HEK293 (cell line): ENCODE measurements around the gene RBM27.

Experiments
- CTCF ChIA-PET: fragments of 350-600 bp; formaldehyde crosslinking; extraction: SDS; loops from one replicate; lab custom pipeline; 2021; ENCODE audit warnings: antibody characterized with exemption; lab: Yijun Ruan, JAX
- POLR2A ChIA-PET: fragments of 300-600 bp; formaldehyde crosslinking; extraction: SDS; loops from one replicate; lab custom pipeline; 2020; ENCODE audit warnings: antibody characterized with exemption, inconsistent platforms; lab: Yijun Ruan, JAX
- H3K27ac ChIP-seq: fragments of 200-500 bp; sonication (Bioruptor generic); 2 replicates; pipeline ENCODE4 v1.5.1; 2014; ENCODE audit warnings: low read depth, low read length, control low read depth, inconsistent platforms; ENCODE audit errors: extremely low read depth
- H3K36me3 ChIP-seq, 2 experiments: fragments of 200-500 bp in 1 of 2; sonication (Bioruptor generic) in 1 of 2; 1 replicate in 1 of 2; 2 replicates in 1 of 2; pipeline ENCODE4 v1.5.1; 2014 to 2017; ENCODE audit warnings: inconsistent platforms in 2 of 2, low read length in 2 of 2; ENCODE audit not compliant: control insufficient read depth in 2 of 2, insufficient read depth in 1 of 2
- H3K4me1 ChIP-seq: fragments of 200-500 bp; sonication (Bioruptor generic); 2 replicates; pipeline ENCODE4 v1.5.1; 2014; ENCODE audit warnings: mild to moderate bottlenecking, low read length, inconsistent platforms; ENCODE audit not compliant: control insufficient read depth, insufficient read depth
- H3K4me3 ChIP-seq: 2 replicates; pipeline ENCODE4 v1.5.1; 2011; ENCODE audit warnings: low read depth, mild to moderate bottlenecking, control low read depth, low read length, moderate library complexity
- H3K9me3 ChIP-seq: fragments of 200-500 bp; sonication (Bioruptor generic); 2 replicates; pipeline ENCODE4 v1.5.1; 2014; ENCODE audit warnings: low read depth, low read length, inconsistent platforms; ENCODE audit not compliant: control insufficient read depth, insufficient read depth
- ATF2 ChIP-seq: fragments of 450-650 bp; formaldehyde crosslinking; IDR thresholded peaks from 2 replicates; pipeline ENCODE4 v1.5.1; 2016; ENCODE audit warnings: missing biosample characterization, missing genetic modification characterization, low read depth
- GLIS2 ChIP-seq: fragments of 450-650 bp; formaldehyde crosslinking; IDR thresholded peaks from 2 replicates; pipeline ENCODE4 v1.5.1; 2016; ENCODE audit warnings: missing biosample characterization, missing genetic modification characterization
- PRDM6 ChIP-seq: fragments of 450-650 bp; formaldehyde crosslinking; IDR thresholded peaks from 2 replicates; pipeline ENCODE4 v1.5.1; 2017; ENCODE audit warnings: missing biosample characterization, missing genetic modification characterization
- ZBTB20 ChIP-seq: fragments of 450-650 bp; formaldehyde crosslinking; IDR thresholded peaks from 2 replicates; pipeline ENCODE4 v1.5.1; 2016; ENCODE audit warnings: missing biosample characterization, missing genetic modification characterization
- ZNF76 ChIP-seq: fragments of 450-650 bp; formaldehyde crosslinking; IDR thresholded peaks from 2 replicates; pipeline ENCODE4; 2016; ENCODE audit warnings: low read depth, missing biosample characterization, missing genetic modification characterization, borderline replicate concordance
- ZNF837 ChIP-seq: fragments of 450-650 bp; formaldehyde crosslinking; IDR thresholded peaks from 2 replicates; pipeline ENCODE4 v1.5.1; 2016; ENCODE audit warnings: missing biosample characterization, missing genetic modification characterization
- TF ChIP-seq, protein P1 (sequence below): fragments of 450-650 bp; formaldehyde crosslinking; IDR thresholded peaks from 2 replicates; pipeline ENCODE4; 2016; ENCODE audit warnings: missing biosample characterization, missing genetic modification characterization
- TF ChIP-seq, protein P2 (sequence below): fragments of 450-650 bp; formaldehyde crosslinking; optimal IDR thresholded peaks from 2 replicates; pipeline ENCODE3; 2016; ENCODE audit warnings: missing biosample characterization, mild to moderate bottlenecking, missing genetic modification characterization

The RBM27 gene

GRCh38 chr5:146248561-146248960 is 45.2 kb downstream of the RBM27 start:
- Histone ChIP-seq H3K4me3 (no peak overlapping the region), H3K9me3 (no peaks in the 10 kb centered on the region), H3K4me1 (no peaks in the 10 kb centered on the region), H3K36me3 (peaks cover 27 to 30% of the 10 kb centered on the region in 2 experiments), H3K27ac (no peak overlapping the region)
- TF ChIP-seq, protein P1, sequence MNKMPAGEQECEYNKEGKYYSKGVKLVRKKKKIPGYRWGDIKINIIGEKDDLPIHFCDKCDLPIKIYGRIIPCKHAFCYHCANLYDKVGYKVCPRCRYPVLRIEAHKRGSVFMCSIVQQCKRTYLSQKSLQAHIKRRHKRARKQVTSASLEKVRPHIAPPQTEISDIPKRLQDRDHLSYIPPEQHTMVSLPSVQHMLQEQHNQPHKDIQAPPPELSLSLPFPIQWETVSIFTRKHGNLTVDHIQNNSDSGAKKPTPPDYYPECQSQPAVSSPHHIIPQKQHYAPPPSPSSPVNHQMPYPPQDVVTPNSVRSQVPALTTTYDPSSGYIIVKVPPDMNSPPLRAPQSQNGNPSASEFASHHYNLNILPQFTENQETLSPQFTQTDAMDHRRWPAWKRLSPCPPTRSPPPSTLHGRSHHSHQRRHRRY (tag by site-specific recombination): no peak
- TF ChIP-seq, protein P2, sequence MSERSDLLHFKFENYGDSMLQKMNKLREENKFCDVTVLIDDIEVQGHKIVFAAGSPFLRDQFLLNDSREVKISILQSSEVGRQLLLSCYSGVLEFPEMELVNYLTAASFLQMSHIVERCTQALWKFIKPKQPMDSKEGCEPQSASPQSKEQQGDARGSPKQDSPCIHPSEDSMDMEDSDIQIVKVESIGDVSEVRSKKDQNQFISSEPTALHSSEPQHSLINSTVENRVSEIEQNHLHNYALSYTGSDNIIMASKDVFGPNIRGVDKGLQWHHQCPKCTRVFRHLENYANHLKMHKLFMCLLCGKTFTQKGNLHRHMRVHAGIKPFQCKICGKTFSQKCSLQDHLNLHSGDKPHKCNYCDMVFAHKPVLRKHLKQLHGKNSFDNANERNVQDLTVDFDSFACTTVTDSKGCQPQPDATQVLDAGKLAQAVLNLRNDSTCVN (tag by site-specific recombination): no peak
- ChIA-PET CTCF (interaction anchor here (0.7 kb wide), 1 partner anchor 125 kb away, joined by 3 read pairs; no protein-coding TSS in a partner anchor), POLR2A (no interaction called here)

GRCh38 chr5:146249801-146250200 is 46.4 kb downstream of the RBM27 start:
- Histone ChIP-seq H3K4me3 (no peak overlapping the region), H3K27ac (no peak overlapping the region), H3K36me3 (peaks cover 17 to 29% of the 10 kb centered on the region in 2 experiments), H3K9me3 (no peaks in the 10 kb centered on the region), H3K4me1 (no peaks in the 10 kb centered on the region)
- TF ChIP-seq ZNF837 (tag by site-specific recombination): no peak
- TF ChIP-seq GLIS2: no peak
- no peak for TF ChIP-seq ZNF76 (tag by site-specific recombination)
- TF ChIP-seq ZBTB20 (tag by site-specific recombination): no peak
- TF ChIP-seq ATF2 (tag by site-specific recombination): no peak
- TF ChIP-seq PRDM6: no peak
- POLR2A ChIA-PET: no interaction called here
- CTCF ChIA-PET: no interaction called here
